ENCODE measurements around the gene CSNK2A1. TPM values are rescaled to one million over a fixed set of nuclear protein-coding genes. Genes with fewer than 3 reads are reported as not detected.

The CSNK2A1 gene
- polyA plus RNA-seq, 3 donors, result 31.7 to 55.5 (median 35.2) TPM

GRCh38 chr20:588476-588875 lies 44.9 kb upstream of the CSNK2A1 start:
- H3K27ac ChIP-seq (ENCODE audit: low read depth in 1 of 2, low read length in 2 of 2), result no peak overlapping the region
- H3K9ac ChIP-seq (ENCODE audit: insufficient read depth, low read length, poor library complexity, severe bottlenecking), result no peak overlapping the region
- Mint-ChIP-seq H3K27me3 (ENCODE audit: low read depth in 3 of 3) (peaks cover 2 to 15% (median 3%) of the 10 kb centered on the region in 3 donors), H3K4me1 (peaks cover 1% of the 10 kb centered on the region), H3K9me3 (peaks cover 0 to 4% (median 0%) of the 10 kb centered on the region in 7 donors), H3K27ac (no peak overlapping the region), H3K4me3 (no peak overlapping the region), H3K36me3 (no peaks in the 10 kb centered on the region)
- no peak overlapping the region for H3K4me2 ChIP-seq (replicated peaks; ENCODE audit: extremely low read depth, low read length, poor library complexity, severe bottlenecking)
- H3K4me1 ChIP-seq (ENCODE audit: control insufficient read depth in 1 of 2, insufficient read depth in 2 of 2, low read length in 2 of 2), result no peaks in the 10 kb centered on the region
- no peak overlapping the region for H2AFZ ChIP-seq (ENCODE audit: insufficient read depth, low read depth, low read length, poor library complexity, severe bottlenecking)
- H4K20me1 ChIP-seq (ENCODE audit: insufficient read depth, low read length), result no peaks in the 10 kb centered on the region
- H3K36me3 ChIP-seq (replicated peaks in 1 of 2; ENCODE audit: control insufficient read depth in 1 of 2, insufficient read depth in 2 of 2, low read length in 2 of 2), result no peaks in the 10 kb centered on the region
- no peak for TF ChIP-seq CTCF (IDR thresholded peaks at IDR 0.05)
- no CpG with 5 or more reads among the region's 3 CpGs for WGBS (ENCODE audit: insufficient coverage)
- H3K27me3 ChIP-seq (ENCODE audit: control insufficient read depth in 2 of 2, insufficient read depth in 2 of 2, low read length in 2 of 2), result no peaks in the 10 kb centered on the region
- no peak overlapping the region for H3K4me3 ChIP-seq (replicated peaks in 1 of 3; ENCODE audit: low read depth in 2 of 3, low read length in 3 of 3)
- H3K9me3 ChIP-seq (replicated peaks in 1 of 2; ENCODE audit: control insufficient read depth in 1 of 2, insufficient read depth in 1 of 2, low read length in 2 of 2), result no peaks in the 10 kb centered on the region
- intact Hi-C loops (cut with micrococcal nuclease), result no loop called here
- no peak for DNase-seq
- H3K79me2 ChIP-seq (ENCODE audit: insufficient read depth, low read length), result no peaks in the 10 kb centered on the region

- H3K4me3 Mint-ChIP-seq, result no peak overlapping the region
- H3K36me3 Mint-ChIP-seq, result no peaks in the 10 kb centered on the region
- Histone ChIP-seq H3K79me2 (ENCODE audit: insufficient read depth, low read length) (no peaks in the 10 kb centered on the region), H3K4me3 (replicated peaks in 1 of 3; ENCODE audit: low read depth in 2 of 3, low read length in 3 of 3) (no peak overlapping the region), H2AFZ (ENCODE audit: insufficient read depth, low read depth, low read length, poor library complexity, severe bottlenecking) (no peak overlapping the region), H3K27me3 (ENCODE audit: control insufficient read depth in 2 of 2, insufficient read depth in 2 of 2, low read length in 2 of 2) (no peaks in the 10 kb centered on the region), H3K9ac (ENCODE audit: insufficient read depth, low read length, poor library complexity, severe bottlenecking) (no peak overlapping the region), H3K9me3 (replicated peaks in 1 of 2; ENCODE audit: control insufficient read depth in 1 of 2, insufficient read depth in 1 of 2, low read length in 2 of 2) (no peaks in the 10 kb centered on the region), H3K4me1 (ENCODE audit: control insufficient read depth in 1 of 2, insufficient read depth in 2 of 2, low read length in 2 of 2) (no peaks in the 10 kb centered on the region), H3K27ac (ENCODE audit: low read depth in 1 of 2, low read length in 2 of 2) (no peak overlapping the region), H3K36me3 (replicated peaks in 1 of 2; ENCODE audit: control insufficient read depth in 1 of 2, insufficient read depth in 2 of 2, low read length in 2 of 2) (no peaks in the 10 kb centered on the region), H4K20me1 (ENCODE audit: insufficient read depth, low read length) (no peaks in the 10 kb centered on the region), H3K4me2 (replicated peaks; ENCODE audit: extremely low read depth, low read length, poor library complexity, severe bottlenecking) (no peak overlapping the region)
- no peak for TF ChIP-seq CTCF (IDR thresholded peaks at IDR 0.05)
- intact Hi-C loops (cut with micrococcal nuclease), result no loop called here
- peaks cover 0 to 1% (median 0%) of the 10 kb centered on the region in 3 donors for H3K27me3 Mint-ChIP-seq (ENCODE audit: low read depth in 3 of 3)
- peaks cover 0 to 5% (median 0%) of the 10 kb centered on the region in 7 donors for H3K9me3 Mint-ChIP-seq
- no peak for DNase-seq
- H3K27ac Mint-ChIP-seq, result no peak overlapping the region
- WGBS (ENCODE audit: insufficient coverage), result 83% methylated on average over 5 of the region's 7 CpGs
- peaks cover 4% of the 10 kb centered on the region for H3K4me1 Mint-ChIP-seq
Measured at GRCh38 chr20:584971-585301, 41.3 kb upstream of the CSNK2A1 start.
